Measurements from ENCODE around the gene UQCRQ.

GRCh38 chr5:132825834-132826391 lies 40.5 kb upstream of the UQCRQ start:
- TF ChIP-seq ZNF114 (CRISPR knock-in tag; IDR thresholded peaks at IDR 0.05) (no peak), REST (IDR thresholded peaks at IDR 0.05; ENCODE audit: unreplicated experiment) (no peak), JUNB (IDR thresholded peaks at IDR 0.05; ENCODE audit: unreplicated experiment) (no peak), CTCF (conservative IDR thresholded peaks at IDR 0.05; ENCODE audit: low read depth in 2 of 2) (no peak), CREB1 (CRISPR knock-in tag; IDR thresholded peaks at IDR 0.05; ENCODE audit: low read depth) (no peak), POLR2AphosphoS5 (IDR thresholded peaks at IDR 0.05; ENCODE audit: low read depth) (no peak), EZH2 (IDR thresholded peaks at IDR 0.05; ENCODE audit: low read depth, unreplicated experiment) (peak; percentile 45), ZNF331 (CRISPR knock-in tag; IDR thresholded peaks at IDR 0.05; ENCODE audit: low read depth) (no peak), EZH2phosphoT487 (IDR thresholded peaks at IDR 0.05; ENCODE audit: unreplicated experiment) (no peak), ETS1 (IDR thresholded peaks at IDR 0.05) (no peak)

All from GM23338 (cell line).